GM18526 (cell line): Measurements from ENCODE around the gene HSD17B14.

ENCODE experiments used
- POLR2A ChIP-seq: IDR thresholded peaks from 3 replicates; pipeline ENCODE4 v1.6.1; 2011; ENCODE audit not compliant: insufficient read length; ENCODE audit errors: extremely low read depth

HSD17B14 gene

DNA sequence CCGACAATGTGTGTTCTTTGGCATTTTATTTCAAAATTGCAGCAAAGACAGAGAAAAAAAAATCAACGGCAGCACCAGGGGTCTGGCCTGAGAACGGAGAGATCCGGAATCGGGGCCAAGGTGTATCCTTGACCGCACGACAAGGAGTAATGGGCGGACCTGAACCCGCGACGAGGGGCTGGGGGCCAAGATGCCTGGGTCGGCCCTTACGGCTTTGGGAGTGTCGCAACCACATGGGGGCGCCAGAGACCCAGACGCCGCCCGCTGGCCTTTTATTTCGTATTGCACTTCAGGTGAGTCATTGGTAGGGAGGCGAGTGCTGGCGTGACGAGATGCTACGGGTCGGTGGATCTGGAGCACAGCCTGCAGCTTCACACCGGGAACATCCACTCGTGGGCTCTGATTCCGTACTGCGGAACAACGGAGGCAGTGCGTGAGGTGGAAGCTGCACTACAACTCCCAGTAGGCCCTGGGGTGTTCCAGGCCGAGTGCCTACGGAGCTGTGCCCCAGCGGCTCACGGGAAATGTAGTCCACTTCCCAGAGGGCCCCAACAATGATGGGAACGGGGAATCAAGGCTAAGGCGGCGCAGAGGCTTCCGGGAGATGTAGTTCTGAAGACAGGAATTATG is 41.1 kb downstream of the HSD17B14 start:
- peak; percentile 28 for TF ChIP-seq POLR2A

DNA sequence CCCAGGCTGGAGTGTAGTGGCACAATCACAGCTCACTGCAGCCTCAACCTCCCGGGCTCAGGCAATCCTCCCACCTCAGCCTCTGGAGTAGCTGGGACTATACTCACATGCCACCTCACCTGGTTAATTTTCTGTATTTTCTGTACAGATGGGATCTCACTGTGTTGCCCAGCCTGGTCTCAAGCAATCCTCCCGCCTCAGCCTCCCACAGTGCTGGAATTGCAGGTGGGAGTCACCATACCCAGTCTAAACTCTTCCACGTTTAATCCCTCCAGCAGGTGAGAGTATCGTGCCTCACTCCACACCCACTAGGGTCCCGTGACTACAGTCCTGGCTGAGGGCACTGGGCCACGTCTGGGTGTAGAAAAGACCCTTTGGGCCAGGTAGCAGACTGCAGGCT is 42.0 kb downstream of the HSD17B14 start:
- TF ChIP-seq POLR2A: no peak

DNA sequence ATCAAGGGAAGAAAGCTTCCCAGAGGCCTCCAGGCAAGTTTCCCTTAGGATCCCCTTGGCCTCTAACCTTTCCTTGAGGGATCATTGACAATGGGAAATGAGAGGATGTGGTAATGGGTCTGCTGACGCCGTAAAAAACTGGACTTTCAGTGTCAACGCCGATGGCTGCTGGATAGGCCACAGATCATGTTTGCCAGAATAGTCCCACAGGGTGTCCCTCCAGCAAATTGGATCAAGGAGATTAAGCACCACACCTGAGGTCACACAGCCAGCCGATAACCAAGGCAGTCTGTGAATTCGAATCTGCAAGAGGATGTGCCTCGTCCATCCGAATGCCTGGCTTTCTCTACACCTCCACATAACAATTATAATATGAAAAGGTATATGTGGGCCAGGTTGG is 43.0 kb downstream of the HSD17B14 start:
- TF ChIP-seq POLR2A: no peak

- no peak for TF ChIP-seq POLR2A
These were observed 51.8 kb downstream of the HSD17B14 start for GRCh38 chr19:48784527-48784926.

- TF ChIP-seq POLR2A: no peak
These were observed 55.5 kb downstream of the HSD17B14 start for GRCh38 chr19:48780631-48781391.

- TF ChIP-seq POLR2A: no peak
These were observed 56.7 kb downstream of the HSD17B14 start for GRCh38 chr19:48779636-48780035.

GRCh38 chr19:48777720-48778119 is 58.6 kb downstream of the HSD17B14 start:
- no peak for TF ChIP-seq POLR2A

DNA sequence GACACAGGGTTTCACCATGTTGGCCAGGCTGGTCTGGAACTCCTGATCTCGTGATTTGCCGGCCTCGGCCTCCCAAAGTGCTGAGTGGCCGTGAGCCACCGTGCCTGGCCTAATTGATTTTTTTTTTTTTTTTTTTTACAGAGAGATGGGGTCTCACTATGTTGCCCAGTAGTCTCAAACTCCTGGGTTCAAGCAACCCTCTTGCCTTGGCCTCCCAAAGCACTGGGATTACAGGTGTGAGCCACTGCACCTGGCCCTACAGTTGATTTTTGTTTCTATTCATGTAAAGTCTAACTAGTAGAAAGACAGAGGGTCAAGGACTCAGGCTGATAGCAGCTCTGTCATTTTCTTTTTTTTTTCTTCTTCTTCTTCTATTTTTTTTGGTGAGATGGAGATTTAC is 59.2 kb downstream of the HSD17B14 start:
- no peak for TF ChIP-seq POLR2A

DNA sequence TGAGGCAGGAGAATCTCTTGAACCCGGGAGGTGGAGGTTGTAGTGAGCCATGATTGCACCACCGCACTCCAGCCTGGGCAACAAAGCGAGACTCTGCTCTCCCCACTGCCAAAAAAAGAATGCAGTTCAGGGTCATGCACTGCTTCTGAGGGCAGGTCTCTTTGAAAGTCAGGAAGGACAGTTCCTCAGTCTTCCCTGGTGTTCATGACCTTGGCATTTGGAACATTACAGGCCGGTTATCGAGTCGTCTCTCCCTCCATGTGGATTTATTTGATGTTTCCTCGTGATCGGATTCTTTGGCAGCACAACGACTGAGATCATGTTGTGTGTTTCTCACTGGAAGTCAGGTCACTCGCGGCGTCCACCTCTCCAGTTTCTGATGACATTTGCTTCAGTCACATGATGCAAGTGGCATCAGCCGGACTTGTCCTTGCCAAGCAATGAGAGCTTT is 63.8 kb downstream of the HSD17B14 start:
- no peak for TF ChIP-seq POLR2A

GRCh38 chr19:48770734-48771472 is 65.4 kb downstream of the HSD17B14 start:
- TF ChIP-seq POLR2A: no peak

DNA sequence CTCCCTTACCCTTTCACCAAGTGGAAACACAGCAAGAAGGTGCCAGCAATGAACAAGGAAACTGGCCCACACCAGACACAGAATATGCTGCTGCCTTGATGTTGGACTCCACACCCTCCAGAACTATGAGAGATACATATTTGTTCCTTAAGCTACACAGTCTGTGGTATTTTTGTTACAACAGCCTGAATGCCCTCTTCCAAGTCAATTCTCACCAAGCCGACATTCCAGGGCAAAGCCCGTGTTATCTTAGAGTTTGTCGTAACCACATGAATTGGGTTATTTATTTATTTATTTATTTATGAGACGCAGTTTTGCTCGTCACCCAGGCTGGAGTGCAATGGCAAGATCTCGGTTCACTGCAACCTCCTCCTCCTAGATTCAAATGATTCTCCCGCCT is 66.0 kb downstream of the HSD17B14 start:
- no peak for TF ChIP-seq POLR2A

DNA sequence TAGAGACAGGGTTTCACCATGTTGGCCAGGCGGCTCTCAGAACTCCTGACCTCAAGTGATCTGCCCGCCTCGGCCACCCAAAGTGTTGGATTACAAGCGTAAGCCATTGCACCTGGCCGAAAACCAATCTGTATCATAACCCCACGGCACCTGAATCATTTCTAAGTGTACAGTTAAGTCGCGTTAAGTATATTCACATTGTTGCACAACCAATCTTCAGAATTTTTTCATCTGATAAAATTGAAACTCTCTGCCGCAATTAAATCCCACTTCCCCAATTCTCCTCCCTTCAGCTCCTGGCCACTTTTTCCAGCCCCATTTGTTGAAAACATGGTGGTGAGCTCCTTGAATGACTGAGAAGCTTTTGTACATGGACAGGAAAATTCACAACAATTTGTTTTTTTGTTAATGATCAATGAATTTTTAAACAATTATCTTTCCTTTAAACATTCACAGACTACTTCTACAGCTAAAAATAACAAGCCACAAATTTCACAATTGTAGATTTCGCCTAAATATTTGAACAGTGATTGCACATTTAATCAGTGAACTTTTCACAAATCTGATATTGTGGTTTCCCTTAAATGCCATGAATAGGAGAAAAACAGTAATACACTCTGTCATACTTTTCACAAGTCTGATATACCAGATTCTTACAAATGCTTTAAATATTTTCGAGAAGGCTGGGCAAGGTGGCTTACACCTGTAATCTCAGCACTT is 67.1 kb downstream of the HSD17B14 start:
- no peak for TF ChIP-seq POLR2A
